K562 (cell line): ENCODE results near the gene PRR15.

Experiments used
- ATF3 ChIP-seq, 2 experiments: fragments of 450-650 bp in 1 of 2; sonication (generic) in 1 of 2; formaldehyde crosslinking in 1 of 2; IDR thresholded peaks in 1 of 2; conservative IDR thresholded peaks in 1 of 2; 2 replicates each; pipeline versions ENCODE4 v1.6.1 to v1.8.1; 2016 to 2023; ENCODE audit warnings: mild to moderate bottlenecking in 2 of 2, moderate library complexity in 2 of 2, inconsistent platforms in 1 of 2, missing genetic modification reagents in 1 of 2
- BACH1 ChIP-seq: fragments of 200-800 bp; sonication (Bioruptor generic); IDR thresholded peaks from 2 replicates; pipeline ENCODE4 v1.6.1; 2016; ENCODE audit warnings: missing genetic modification characterization, missing compliant biosample characterization
- CEBPG ChIP-seq, 3 experiments: fragments of 200-800 bp in 1 of 3; sonication (Bioruptor generic) in 1 of 3; sonication (generic) in 1 of 3; formaldehyde crosslinking in 1 of 3; IDR thresholded peaks in 2 of 3; conservative IDR thresholded peaks in 1 of 3; 2 replicates each; pipeline versions ENCODE4 v1.6.1 to v1.8.0; 2016 to 2022; ENCODE audit warnings: missing compliant biosample characterization in 2 of 3, missing genetic modification characterization in 2 of 3, mild to moderate bottlenecking in 1 of 3, missing genetic modification reagents in 1 of 3
- CTCF ChIP-seq, 3 experiments: IDR thresholded peaks in 2 of 3; conservative IDR thresholded peaks in 1 of 3; 2 replicates each; pipeline ENCODE4 v1.5.1; 2011 to 2012; ENCODE audit warnings: low read length in 3 of 3, mild to moderate bottlenecking in 3 of 3, control low read depth in 2 of 3, improper control_type of control experiment in 1 of 3, inconsistent platforms in 1 of 3, low read depth in 1 of 3, mixed read lengths in 1 of 3, moderate library complexity in 1 of 3; ENCODE audit not compliant: insufficient read depth in 2 of 3
- ELF4 ChIP-seq: fragments of 450-650 bp; formaldehyde crosslinking; IDR thresholded peaks from 2 replicates; pipeline ENCODE4 v1.4.0; 2022; ENCODE audit warnings: missing genetic modification characterization
- EZH2 ChIP-seq: IDR thresholded peaks from 2 replicates; pipeline ENCODE4 v1.6.1; 2012; ENCODE audit warnings: low read depth, mild to moderate bottlenecking, inconsistent platforms, low read length, borderline replicate concordance
- MAFF ChIP-seq: IDR thresholded peaks from 2 replicates; pipeline ENCODE4 v1.6.1; 2012; ENCODE audit warnings: low read length, improper control_type of control experiment
- SETDB1 ChIP-seq: IDR thresholded peaks from one replicate; pipeline ENCODE4 v1.6.1; 2012; ENCODE audit warnings: low read length, control low read depth, inconsistent platforms
- SRF ChIP-seq, 2 experiments: fragments of 250-450, 450-650 bp in 1 of 2; sonication (Bioruptor Pico) in 1 of 2; sonication (generic) in 1 of 2; formaldehyde crosslinking; IDR thresholded peaks; 2 replicates each; pipeline versions ENCODE4 v1.5.0 to v1.5.1; 2020 to 2022; ENCODE audit warnings: mild to moderate bottlenecking in 1 of 2, missing genetic modification reagents in 1 of 2
- ZFX ChIP-seq: sonication (generic); formaldehyde crosslinking; IDR thresholded peaks from 2 replicates; pipeline ENCODE4 v1.8.0; 2022; ENCODE audit warnings: mild to moderate bottlenecking, missing genetic modification reagents, moderate library complexity
- ZKSCAN8 ChIP-seq: fragments of 200-800 bp; sonication (Bioruptor generic); IDR thresholded peaks from 2 replicates; pipeline ENCODE4 v1.6.1; 2016; ENCODE audit warnings: missing genetic modification characterization, missing compliant biosample characterization

- TF ChIP-seq EZH2 = no peak
- TF ChIP-seq ZKSCAN8 (CRISPR knock-in tag) = no peak
- TF ChIP-seq CTCF (IDR thresholded peaks at IDR 0.05 in 2 of 3, conservative IDR thresholded peaks at IDR 0.05 in 1 of 3; ENCODE audit: insufficient read depth in 2 of 3, low read depth in 1 of 3, low read length in 3 of 3) = no peak
- no peak for TF ChIP-seq CEBPG (CRISPR knock-in tag; IDR thresholded peaks at IDR 0.05)
- no peak for TF ChIP-seq CEBPG (tag; conservative IDR thresholded peaks at IDR 0.05 in 1 of 2, IDR thresholded peaks at IDR 0.05 in 1 of 2)
- TF ChIP-seq SETDB1 = no peak
- no peak for TF ChIP-seq SRF (CRISPR knock-in tag; IDR thresholded peaks at IDR 0.05)
- no peak for TF ChIP-seq ATF3 (IDR thresholded peaks at IDR 0.05)
- TF ChIP-seq ATF3 (CRISPR knock-in tag; conservative IDR thresholded peaks at IDR 0.05) = no peak
- TF ChIP-seq ELF4 (CRISPR knock-in tag) = no peak
- TF ChIP-seq MAFF = no peak
- TF ChIP-seq BACH1 (tag) = no peak
- TF ChIP-seq ZFX (CRISPR knock-in tag) = no peak
These were observed 47.1 kb upstream of the PRR15 start for GRCh38 chr7:29516491-29516890.
